Fibroblast of pulmonary artery (primary cell): ENCODE data around the gene SNAPC2.

ENCODE experiments used
- DNase-seq: peaks from one replicate; pipeline ENCODE4 v3.0.0-alpha.2; 2010; ENCODE audit warnings: low read depth
- H3K4me3 ChIP-seq: replicated peaks from 2 replicates; pipeline ENCODE4 v1.5.1; 2011; ENCODE audit warnings: low read depth, mild to moderate bottlenecking, control low read depth, low read length, moderate library complexity
- CTCF ChIP-seq: IDR thresholded peaks from 2 replicates; pipeline ENCODE4 v1.5.1; 2011; ENCODE audit warnings: mild to moderate bottlenecking, control low read depth, low read length, inconsistent platforms; ENCODE audit errors: missing control alignments

SNAPC2 gene

GRCh38 chr19:7919610-7920518, at the start of gene SNAPC2:
TSS of gene SNAPC2 (plus strand) at chr19:7920338. CDS start at chr19:7920367, 29 bp downstream.
- peak within 1 kb of the TSS; percentile 68 for H3K4me3 ChIP-seq
- DNase-seq = peak; percentile 95
- no peak for TF ChIP-seq CTCF

- peak; percentile 36 for DNase-seq
- no peak for TF ChIP-seq CTCF
- H3K4me3 ChIP-seq = no peak overlapping the region
Measured at GRCh38 chr19:7870571-7871436, 49.3 kb upstream of the SNAPC2 start.

- peak; percentile 95 for DNase-seq
- peak overlapping the region; percentile 51 for H3K4me3 ChIP-seq
- TF ChIP-seq CTCF = no peak
Measured at GRCh38 chr19:7871437-7872305, 48.5 kb upstream of the SNAPC2 start.

GRCh38 chr19:7872306-7873204, 47.6 kb upstream of the SNAPC2 start:
- no peak for DNase-seq
- H3K4me3 ChIP-seq = no peak overlapping the region
- TF ChIP-seq CTCF = no peak

GRCh38 chr19:7873304-7874075, 46.6 kb upstream of the SNAPC2 start:
- TF ChIP-seq CTCF = no peak
- no peak for DNase-seq
- no peak overlapping the region for H3K4me3 ChIP-seq
